ENCODE data around the gene SPSB2. TPM values are rescaled to one million over a fixed set of nuclear protein-coding genes. Genes with fewer than 3 reads are reported as not detected.
"Not testable (repeated sequence)": the region's sequence is repeated elsewhere in the genome, so short reads cannot be mapped to it uniquely, and the experiment has no call there.

Gene SPSB2
- total RNA-seq, 2 experiments from 2014 or later = 16.4 to 17.0 TPM

DNA sequence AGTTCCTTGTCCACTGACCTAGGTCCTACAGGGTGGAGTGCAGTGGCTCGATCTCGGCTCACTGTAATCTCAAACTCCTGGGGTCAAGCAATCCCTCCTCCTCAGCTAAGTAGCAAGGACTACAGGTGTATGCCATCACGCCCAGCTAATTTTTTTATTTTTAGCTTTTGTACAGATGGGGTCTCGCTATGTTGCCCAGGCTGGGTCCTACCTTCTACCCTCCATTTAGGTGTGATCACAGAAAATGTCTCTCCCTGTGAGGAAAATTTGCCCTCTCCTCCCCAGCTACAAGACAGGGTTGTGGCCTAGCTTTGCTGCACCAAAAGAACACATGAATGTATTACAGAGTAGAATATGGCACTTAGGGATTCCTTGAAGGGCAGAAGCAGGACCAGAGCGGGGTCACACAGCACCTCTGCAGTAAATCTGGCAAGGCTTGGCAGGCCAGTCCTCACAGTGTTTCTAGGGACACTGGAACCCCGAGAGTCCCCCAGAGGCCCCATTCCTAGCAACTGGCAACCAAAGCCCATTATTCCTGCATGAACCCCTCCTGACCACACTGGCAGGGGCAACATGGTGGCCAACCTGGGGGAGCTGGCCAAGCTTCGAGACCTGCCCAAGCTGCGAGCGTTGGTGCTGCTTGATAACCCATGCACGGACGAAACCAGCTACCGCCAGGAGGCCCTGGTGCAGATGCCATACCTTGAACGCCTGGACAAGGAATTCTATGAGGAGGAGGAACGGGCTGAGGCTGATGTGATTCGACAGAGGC is 39.2 kb upstream of the SPSB2 start:
- peaks cover 33% of the 10 kb centered on the region for H3K4me1 Mint-ChIP-seq
- no peaks in the 10 kb centered on the region for H3K27me3 Mint-ChIP-seq
- no peak overlapping the region for H3K27ac Mint-ChIP-seq
- peaks cover 16% of the 10 kb centered on the region for H3K36me3 Mint-ChIP-seq
- H3K9me3 Mint-ChIP-seq = no peaks in the 10 kb centered on the region
- DNase-seq = no peak
- POLR2A ChIA-PET = interaction anchor here (0.5 to 3.9 kb wide), 5 partner anchors 21 to 1024 kb away, joined by 4 to 26 read pairs (median 8); partner anchors contain the start of gene SPSB2
- H3K4me3 Mint-ChIP-seq = peak overlapping the region; percentile 100
- ATAC-seq (ENCODE audit: low read depth) = no peak

DNA sequence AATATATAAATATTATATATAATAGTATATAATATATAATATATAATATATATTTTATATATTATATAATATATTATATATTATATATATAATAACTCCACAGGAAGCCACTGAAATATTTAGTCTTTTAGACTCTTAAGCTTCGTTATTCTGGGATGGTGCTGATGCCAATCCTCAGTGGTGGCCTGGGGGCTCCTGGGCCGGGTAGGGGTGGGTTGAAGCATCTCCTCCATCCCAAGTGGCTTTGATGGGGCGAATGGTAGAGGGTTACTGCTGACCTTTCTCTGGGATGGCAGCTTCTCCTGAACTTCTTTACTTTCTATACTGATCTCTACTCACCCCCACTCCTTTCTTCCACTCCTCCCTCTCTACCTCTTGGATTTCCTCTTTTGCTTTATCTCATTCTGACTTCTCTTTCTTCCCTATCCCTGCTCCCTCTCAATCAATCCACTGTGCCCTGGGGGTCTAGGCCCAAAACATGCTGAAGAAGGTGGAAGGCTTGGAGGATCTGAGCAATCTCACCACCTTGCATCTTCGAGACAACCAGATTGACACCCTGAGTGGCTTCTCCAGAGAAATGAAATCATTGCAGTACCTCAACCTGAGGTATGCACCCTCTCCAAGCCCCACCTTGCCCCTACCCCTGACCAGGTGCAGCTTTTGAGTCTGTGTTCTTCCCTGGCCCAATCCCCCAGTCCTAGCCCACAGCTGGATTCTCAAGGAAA is 36.5 kb upstream of the SPSB2 start:
- Mint-ChIP-seq H3K9me3 (no peaks in the 10 kb centered on the region), H3K27ac (peak overlapping the region; percentile 26), H3K4me1 (peaks cover 11% of the 10 kb centered on the region), H3K27me3 (no peaks in the 10 kb centered on the region), H3K36me3 (no peaks in the 10 kb centered on the region), H3K4me3 (no peak overlapping the region)
- POLR2A ChIA-PET = interaction anchor here (0.5 to 2.2 kb wide), 5 partner anchors 18 to 1027 kb away, joined by 3 to 8 read pairs (median 4); no protein-coding TSS in a partner anchor
- ATAC-seq (ENCODE audit: low read depth) (no peak), DNase-seq (no peak)

DNA sequence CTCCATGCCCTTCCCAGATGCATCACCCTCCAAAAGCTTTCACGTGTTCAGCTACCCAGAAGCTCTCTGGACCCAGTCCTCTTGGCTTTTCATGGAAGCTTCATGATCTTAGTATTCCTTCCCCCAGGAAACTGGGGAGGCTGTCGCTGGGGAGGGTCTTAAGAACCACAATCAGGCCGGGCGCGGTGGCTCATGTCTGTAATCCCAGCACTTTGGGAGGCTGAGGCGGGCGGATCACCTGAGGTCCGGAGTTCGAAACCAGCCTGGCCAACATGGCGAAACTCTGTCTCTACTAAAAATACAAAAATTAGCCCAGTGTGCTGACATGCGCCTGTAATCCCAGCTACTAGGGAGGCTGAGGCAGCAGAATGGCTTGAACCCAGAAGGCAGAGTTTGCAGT is 35.0 kb upstream of the SPSB2 start:
- DNase-seq; H3K9me3 Mint-ChIP-seq; H3K27me3 Mint-ChIP-seq; H3K36me3 Mint-ChIP-seq; H3K27ac Mint-ChIP-seq; H3K4me3 Mint-ChIP-seq; ATAC-seq (ENCODE audit: low read depth): not testable (repeated sequence)
- peaks cover 10% of the 10 kb centered on the region for H3K4me1 Mint-ChIP-seq
- POLR2A ChIA-PET = interaction anchor here (0.7 to 2.2 kb wide), 6 partner anchors 17 to 200 kb away, joined by 3 to 9 read pairs (median 6); partner anchors contain the start of genes C12orf57 and RNU7-1

DNA sequence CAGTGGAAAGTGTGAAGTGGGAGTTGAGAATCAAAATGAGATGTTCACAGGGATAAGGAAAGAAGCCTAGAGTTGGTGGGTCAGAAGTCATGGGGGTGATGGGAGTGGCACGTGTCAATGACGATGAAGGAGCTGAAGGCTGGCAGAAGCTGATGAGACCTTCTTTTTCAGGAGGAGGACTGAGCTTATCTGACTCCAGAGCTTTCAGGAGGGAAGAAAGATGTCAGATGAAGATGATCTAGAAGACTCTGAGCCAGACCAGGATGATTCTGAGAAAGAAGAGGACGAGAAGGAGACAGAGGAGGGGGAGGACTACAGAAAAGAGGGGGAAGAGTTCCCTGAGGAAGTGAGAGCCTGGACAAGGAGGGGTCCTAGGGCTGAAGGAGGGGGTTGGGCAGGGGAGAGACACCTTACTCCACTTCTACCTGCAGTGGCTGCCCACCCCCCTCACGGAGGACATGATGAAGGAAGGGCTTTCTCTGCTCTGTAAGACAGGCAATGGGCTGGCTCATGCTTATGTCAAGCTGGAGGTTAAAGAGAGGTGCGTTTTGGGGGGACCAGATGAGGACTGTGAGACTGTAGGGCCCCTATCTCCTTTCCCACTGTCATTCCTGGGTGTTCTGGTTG is 32.4 kb upstream of the SPSB2 start:
- POLR2A ChIA-PET = interaction anchor here (0.7 to 2.4 kb wide), 5 partner anchors 9 to 53 kb away, joined by 3 to 17 read pairs (median 5); partner anchors contain the start of genes C12orf57, ENO2, RNU7-1 and SPSB2
- Mint-ChIP-seq H3K36me3 (no peaks in the 10 kb centered on the region), H3K4me3 (no peak overlapping the region), H3K4me1 (peaks cover 7% of the 10 kb centered on the region), H3K27ac (no peak overlapping the region), H3K27me3 (no peaks in the 10 kb centered on the region), H3K9me3 (no peaks in the 10 kb centered on the region)
- ATAC-seq (ENCODE audit: low read depth) (no peak), DNase-seq (no peak)

DNA sequence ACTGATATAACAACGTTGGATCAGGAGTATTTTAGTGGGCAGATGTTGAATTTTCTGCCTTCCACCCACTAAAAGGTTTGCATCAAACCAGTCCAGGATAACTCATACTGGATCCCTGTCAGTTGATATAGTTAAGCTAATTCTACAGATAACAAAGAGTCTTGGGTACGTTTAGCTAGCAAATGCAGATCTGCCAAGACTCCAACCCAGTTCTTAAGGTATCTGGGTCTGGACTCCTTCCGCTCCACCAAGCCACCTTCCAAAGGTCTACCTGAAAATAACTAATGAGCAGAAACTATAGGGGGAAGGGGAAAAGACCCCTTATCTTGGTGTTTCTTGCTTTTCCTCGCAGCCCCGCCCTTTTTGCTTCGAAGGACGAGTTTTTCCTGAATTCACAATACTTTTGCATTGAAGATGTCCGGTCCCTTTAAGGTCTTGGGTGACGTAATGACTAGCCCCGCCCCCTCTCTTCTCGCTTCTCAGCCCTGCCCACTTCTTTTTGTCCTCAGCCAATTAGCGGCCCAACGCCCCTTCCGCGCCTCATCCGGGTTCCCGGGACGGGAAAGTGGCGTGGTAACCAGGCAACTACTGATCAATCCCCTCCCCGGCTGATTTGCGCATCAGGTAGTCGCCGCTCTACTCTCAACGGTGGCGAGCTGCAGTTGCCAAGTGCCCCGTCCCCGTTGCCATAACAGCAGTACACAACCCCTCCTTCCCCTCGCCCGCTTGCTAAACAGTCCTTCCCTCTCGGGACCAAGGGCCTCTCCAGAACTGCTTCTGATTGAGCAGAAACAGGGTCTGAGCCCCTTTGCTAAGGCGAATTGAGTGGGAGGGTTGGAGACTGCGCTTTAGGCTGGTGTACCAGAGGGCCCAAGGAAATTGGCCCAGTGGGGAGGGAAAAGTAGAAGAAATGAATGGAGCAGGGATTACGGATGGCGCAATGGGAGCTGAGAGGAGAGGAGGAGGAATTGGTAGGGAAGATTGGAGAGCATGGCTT is 31.5 kb upstream of the SPSB2 start, which contains the start of gene LRRC23:
LRRC23 (plus strand) TSS at position 543 of the 997 bp plus-strand sequence. CDS start 812 bp downstream, outside the sequence.
- H3K27ac Mint-ChIP-seq = no peak within 1 kb of the TSS
- POLR2A ChIA-PET = interaction anchor here (0.9 to 2.4 kb wide), 4 partner anchors 10 to 39 kb away, joined by 4 to 17 read pairs (median 10); partner anchors contain the start of genes C12orf57, ENO2, RNU7-1 and SPSB2
- ATAC-seq (ENCODE audit: low read depth) = peak; percentile 94
- H3K4me1 Mint-ChIP-seq = peaks cover 11% of the 10 kb centered on the region
- no peak within 1 kb of the TSS for H3K4me3 Mint-ChIP-seq
- H3K9me3 Mint-ChIP-seq = no peaks in the 10 kb centered on the region
- H3K36me3 Mint-ChIP-seq = no peaks in the 10 kb centered on the region
- DNase-seq = peak; percentile 93
- H3K27me3 Mint-ChIP-seq = no peaks in the 10 kb centered on the region

DNA sequence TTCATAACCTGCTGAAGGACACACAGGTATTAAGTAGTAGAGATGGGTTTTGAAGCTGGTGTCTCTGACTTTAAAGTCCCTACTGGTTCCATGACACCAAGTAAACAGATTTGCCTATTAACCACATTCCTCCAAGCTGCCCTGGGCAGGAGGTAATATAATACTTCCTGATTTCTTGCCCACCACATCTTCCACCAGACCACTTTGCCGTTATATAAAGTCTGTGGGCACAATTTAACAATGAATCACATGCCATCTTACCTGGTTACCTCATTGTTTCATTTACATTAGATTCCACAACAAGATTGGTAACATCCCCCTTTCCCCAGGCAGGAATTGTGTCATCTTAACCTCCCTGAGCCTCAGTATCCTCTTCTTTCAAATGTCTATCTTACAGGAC is 30.6 kb upstream of the SPSB2 start:
- ATAC-seq (ENCODE audit: low read depth) (no peak), DNase-seq (no peak)
- POLR2A ChIA-PET = interaction anchor here (2.3 to 2.4 kb wide), 2 partner anchors 13 to 31 kb away, joined by 14 to 17 read pairs; partner anchors contain the start of gene SPSB2
- no peak overlapping the region for H3K4me3 Mint-ChIP-seq
- no peaks in the 10 kb centered on the region for H3K36me3 Mint-ChIP-seq
- H3K9me3 Mint-ChIP-seq = no peaks in the 10 kb centered on the region
- H3K27ac Mint-ChIP-seq = no peak overlapping the region
- H3K27me3 Mint-ChIP-seq = no peaks in the 10 kb centered on the region
- peaks cover 13% of the 10 kb centered on the region for H3K4me1 Mint-ChIP-seq

DNA sequence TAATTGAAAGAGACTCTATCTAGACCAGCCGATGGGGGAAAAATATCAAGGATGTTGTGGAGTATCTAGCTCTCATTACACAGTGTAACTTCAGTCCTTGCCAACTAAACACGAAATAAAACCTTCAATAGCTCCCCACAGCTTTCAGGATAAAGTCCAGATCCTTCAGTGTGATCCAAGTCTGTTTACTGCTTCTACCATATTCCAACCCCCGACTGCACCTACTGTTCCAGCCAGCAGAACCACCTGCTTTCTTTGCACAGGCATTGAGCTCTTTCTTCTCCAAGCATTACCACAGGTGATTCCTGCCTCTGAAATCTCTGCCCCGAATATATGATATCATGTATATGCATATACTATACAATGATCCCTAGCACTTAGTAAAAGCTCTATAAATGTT is 29.3 kb upstream of the SPSB2 start:
- peaks cover 13% of the 10 kb centered on the region for H3K4me1 Mint-ChIP-seq
- ATAC-seq (ENCODE audit: low read depth) (no peak), DNase-seq (no peak)
- peaks cover 2% of the 10 kb centered on the region for H3K27me3 Mint-ChIP-seq
- H3K36me3 Mint-ChIP-seq = no peaks in the 10 kb centered on the region
- POLR2A ChIA-PET = interaction anchor here (1.0 to 1.1 kb wide), 2 partner anchors 11 to 116 kb away, joined by 3 read pairs; partner anchors contain the start of gene LPCAT3
- H3K27ac Mint-ChIP-seq = peak overlapping the region; percentile 1
- no peak overlapping the region for H3K4me3 Mint-ChIP-seq
- no peaks in the 10 kb centered on the region for H3K9me3 Mint-ChIP-seq

DNA sequence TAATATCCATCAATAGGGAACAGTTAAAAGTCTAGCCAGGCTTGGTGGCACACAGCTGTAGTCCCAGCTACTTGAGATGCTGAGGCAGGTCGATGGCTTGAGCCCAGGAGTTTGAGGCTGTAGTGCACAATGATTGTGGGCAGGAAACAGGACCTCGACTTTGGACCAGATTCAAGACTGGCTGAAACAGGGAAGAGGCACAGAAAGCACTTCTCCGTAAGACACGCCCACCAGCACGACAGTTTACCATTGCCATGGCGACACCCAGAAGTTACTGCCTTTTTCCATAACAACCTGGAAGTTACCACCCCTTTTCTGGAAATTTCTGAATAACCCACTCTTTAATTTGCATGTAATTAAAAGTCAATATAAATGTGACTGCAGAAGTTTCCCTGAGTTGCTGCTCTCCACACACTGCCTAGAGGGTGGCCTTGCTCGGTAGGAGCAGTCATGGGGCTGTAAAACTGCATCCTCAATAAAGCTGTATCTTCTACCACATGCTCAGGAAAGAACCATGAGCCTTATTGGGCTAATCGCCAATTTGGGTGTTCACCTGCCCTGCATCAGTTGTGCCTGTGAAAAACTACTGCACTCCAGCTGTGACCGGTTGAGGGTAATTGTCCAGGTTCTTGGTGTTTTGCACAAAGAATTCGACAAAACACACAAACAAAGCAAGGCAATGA is 26.9 kb upstream of the SPSB2 start:
- Mint-ChIP-seq H3K36me3 (no peaks in the 10 kb centered on the region), H3K27me3 (peaks cover 6% of the 10 kb centered on the region), H3K4me1 (peaks cover 13% of the 10 kb centered on the region), H3K9me3 (no peaks in the 10 kb centered on the region), H3K27ac (no peak overlapping the region), H3K4me3 (no peak overlapping the region)
- POLR2A ChIA-PET = interaction anchor here (1.5 kb wide), 1 partner anchor 9 kb away, joined by 4 read pairs; no protein-coding TSS in a partner anchor
- ATAC-seq (ENCODE audit: low read depth) (no peak), DNase-seq (no peak)

DNA sequence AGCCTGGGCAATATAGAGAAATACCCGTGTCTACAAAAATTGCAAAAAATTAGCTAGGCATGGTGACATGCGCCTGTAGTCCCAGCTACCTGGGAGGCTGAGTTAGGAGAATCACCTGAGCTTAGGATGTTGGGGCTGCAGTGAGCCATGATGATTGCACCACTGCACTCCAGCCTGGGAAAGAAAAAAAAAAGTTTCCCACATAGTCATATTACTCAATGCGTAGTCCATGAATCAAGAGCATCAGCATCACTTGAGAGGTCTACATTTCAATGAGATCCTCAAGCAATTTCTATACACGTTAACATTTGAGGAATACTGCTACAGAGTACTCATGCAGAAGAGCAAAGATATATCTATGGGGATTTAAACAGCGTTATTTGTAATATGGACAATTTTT is 26.3 kb upstream of the SPSB2 start:
- no peaks in the 10 kb centered on the region for H3K9me3 Mint-ChIP-seq
- DNase-seq (no peak), ATAC-seq (ENCODE audit: low read depth) (no peak)
- no peak overlapping the region for H3K27ac Mint-ChIP-seq
- peaks cover 2% of the 10 kb centered on the region for H3K36me3 Mint-ChIP-seq
- peaks cover 6% of the 10 kb centered on the region for H3K27me3 Mint-ChIP-seq
- H3K4me3 Mint-ChIP-seq = no peak overlapping the region
- POLR2A ChIA-PET = interaction anchor here (1.5 kb wide), 1 partner anchor 8 kb away, joined by 4 read pairs; no protein-coding TSS in a partner anchor
- peaks cover 13% of the 10 kb centered on the region for H3K4me1 Mint-ChIP-seq

DNA sequence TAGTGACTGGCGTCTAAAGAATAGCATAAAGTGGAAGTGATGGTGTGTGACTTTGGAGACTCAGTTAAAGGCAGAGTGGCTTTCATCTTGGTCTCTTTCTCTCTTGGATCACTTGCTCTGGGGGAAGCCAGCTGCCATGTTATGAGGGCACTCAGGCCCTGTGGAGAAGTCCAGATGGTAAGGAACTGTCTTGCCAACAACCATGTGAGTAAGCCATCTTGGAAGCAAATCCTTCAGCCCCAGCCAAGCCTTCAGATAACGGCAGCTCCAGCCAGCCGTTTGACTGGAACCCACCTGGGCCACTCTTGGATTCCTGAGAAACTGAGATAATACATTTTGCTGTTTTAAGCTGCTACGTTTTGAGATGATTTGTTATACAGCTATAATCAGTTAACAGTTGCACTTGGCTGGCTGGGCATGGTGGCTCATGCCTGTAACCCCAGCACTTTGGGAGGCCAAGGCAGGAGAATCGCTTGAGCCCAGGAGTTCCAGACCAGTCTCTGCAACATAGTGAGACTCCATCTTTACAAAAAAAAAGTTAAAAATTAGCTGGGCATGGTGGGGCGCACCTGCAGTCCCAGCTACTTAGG is 23.8 kb upstream of the SPSB2 start:
- DNase-seq = no peak
- no peaks in the 10 kb centered on the region for H3K9me3 Mint-ChIP-seq
- no peak overlapping the region for H3K4me3 Mint-ChIP-seq
- ATAC-seq (ENCODE audit: low read depth) = no peak
- no peak overlapping the region for H3K27ac Mint-ChIP-seq
- peaks cover 2% of the 10 kb centered on the region for H3K36me3 Mint-ChIP-seq
- peaks cover 6% of the 10 kb centered on the region for H3K27me3 Mint-ChIP-seq
- POLR2A ChIA-PET = no interaction called here
- peaks cover 10% of the 10 kb centered on the region for H3K4me1 Mint-ChIP-seq

DNA sequence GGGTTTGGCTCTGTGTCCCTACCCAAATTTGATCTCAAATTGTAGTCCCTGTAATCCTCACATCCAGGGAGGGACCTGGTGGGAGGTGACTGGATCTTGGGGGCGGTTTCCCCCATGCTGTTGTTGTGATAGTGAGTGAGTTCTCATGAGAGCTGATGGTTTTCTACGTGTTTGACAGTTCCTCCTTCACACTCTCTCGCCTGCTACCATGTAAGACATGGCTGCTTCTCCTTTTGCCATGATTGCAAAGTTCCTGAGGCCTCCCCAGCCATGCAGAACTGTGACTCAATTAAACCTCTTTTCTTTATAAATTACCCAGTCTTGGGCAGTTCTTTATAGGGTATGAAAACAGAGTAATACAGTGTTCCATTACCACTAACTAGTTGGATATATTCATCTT is 21.2 kb upstream of the SPSB2 start:
- H3K27me3 Mint-ChIP-seq = peaks cover 6% of the 10 kb centered on the region
- peaks cover 14% of the 10 kb centered on the region for H3K4me1 Mint-ChIP-seq
- peaks cover 2% of the 10 kb centered on the region for H3K36me3 Mint-ChIP-seq
- ATAC-seq (ENCODE audit: low read depth) (no peak), DNase-seq (no peak)
- no peaks in the 10 kb centered on the region for H3K9me3 Mint-ChIP-seq
- H3K4me3 Mint-ChIP-seq = no peak overlapping the region
- POLR2A ChIA-PET = interaction anchor here (1.3 kb wide), 1 partner anchor 21 kb away, joined by 3 read pairs; the partner anchor contains the start of gene SPSB2
- no peak overlapping the region for H3K27ac Mint-ChIP-seq
